Suprapubic skin (tissue), 4 donors: ENCODE measurements around the gene TMC3. TPM values are rescaled to one million over a fixed set of nuclear protein-coding genes. Genes with fewer than 3 reads are reported as not detected.
A peak's percentile ranks its signal among the peaks of the same experiment; 100 is the strongest.

Source experiments
- DNase-seq, 2 donors: peaks; one replicate each; pipeline ENCODE4 v3.0.0-alpha.2; 2019; ENCODE audit warnings: low spot score in 2 of 2
- H3K27ac ChIP-seq: fragments of 200-600 bp; sonication (generic); one replicate; pipeline ENCODE4 v1.5.1; 2019
- H3K27me3 ChIP-seq: fragments of 200-600 bp; sonication (generic); one replicate; pipeline ENCODE4 v1.5.1; 2019
- H3K36me3 ChIP-seq: fragments of 200-600 bp; sonication (generic); one replicate; pipeline ENCODE4 v1.5.1; 2019
- H3K4me1 ChIP-seq: fragments of 200-600 bp; sonication (generic); one replicate; pipeline ENCODE4 v1.5.1; 2019
- H3K4me3 ChIP-seq: fragments of 200-600 bp; sonication (generic); one replicate; pipeline ENCODE4 v1.5.1; 2019; ENCODE audit warnings: mild to moderate bottlenecking
- H3K9me3 ChIP-seq: fragments of 200-600 bp; sonication (generic); one replicate; pipeline ENCODE4 v1.5.1; 2019
- CTCF ChIP-seq, 2 donors: fragments of 200-600 bp in 1 of 2; fragments of 450-650 bp in 1 of 2; sonication (generic) in 1 of 2; IDR thresholded peaks; one replicate each; pipeline ENCODE4 v1.5.1; 2016 to 2019; ENCODE audit warnings: antibody characterized with exemption in 2 of 2, mild to moderate bottlenecking in 1 of 2, moderate library complexity in 1 of 2
- EP300 ChIP-seq: sonication (generic); formaldehyde crosslinking; IDR thresholded peaks from one replicate; pipeline ENCODE4 v1.6.1; 2017; ENCODE audit warnings: antibody characterized with exemption
- POLR2A ChIP-seq, 2 donors: fragments of 450-650 bp; IDR thresholded peaks; one replicate each; pipeline ENCODE4 v1.6.1; 2017; ENCODE audit warnings: antibody characterized with exemption in 2 of 2, mild to moderate bottlenecking in 2 of 2, moderate library complexity in 2 of 2
- POLR2AphosphoS5 ChIP-seq, 3 donors: sonication (generic); formaldehyde crosslinking; IDR thresholded peaks; one replicate each; pipeline ENCODE4 v1.6.1; 2017; ENCODE audit warnings: antibody characterized with exemption in 3 of 3
- WGBS: methylation state at CpG from one replicate; pipeline ENCODE4 v1.1.5; 2018; 5-methylcytosine and 5-hydroxymethylcytosine counted together
- total RNA-seq, 4 donors: library from RNA; depleted of rRNA; stranded (reverse); fragments of >200 nt; gene quantifications; one replicate each; pipeline ENCODE4 v1.1.0, GENCODE V29; 2016

The TMC3 gene
- total RNA-seq, 4 donors from 2014 or later, result 0.16 TPM; not detected in 3

- Histone ChIP-seq H3K27me3 (no peaks in the 10 kb centered on the region), H3K4me1 (peaks cover 47% of the 10 kb centered on the region), H3K36me3 (peaks cover 19% of the 10 kb centered on the region), H3K9me3 (no peaks in the 10 kb centered on the region), H3K27ac (peak overlapping the region; percentile 34), H3K4me3 (peak overlapping the region; percentile 28)
- peak in 1 of 2 donors; percentile 58 for DNase-seq
- peak in 1 of 3 donors; percentile 7 for TF ChIP-seq POLR2AphosphoS5 (IDR thresholded peaks at IDR 0.05)
- TF ChIP-seq EP300, result no peak
- peak in 1 of 2 donors; percentile 42 for TF ChIP-seq POLR2A (IDR thresholded peaks at IDR 0.05)
- WGBS, result 65% methylated on average over 11 of the region's 11 CpGs
Observed at GRCh38 chr15:81296673-81297072, 77.3 kb downstream of the TMC3 start.

- no peak for TF ChIP-seq CTCF (IDR thresholded peaks at IDR 0.05)
- TF ChIP-seq POLR2AphosphoS5 (IDR thresholded peaks at IDR 0.05), result no peak
- TF ChIP-seq EP300, result no peak
- H3K4me3 ChIP-seq, result no peak overlapping the region
- peaks cover 47% of the 10 kb centered on the region for H3K4me1 ChIP-seq
- peaks cover 14% of the 10 kb centered on the region for H3K36me3 ChIP-seq
- no peaks in the 10 kb centered on the region for H3K9me3 ChIP-seq
- 75% methylated on average over 2 of the region's 2 CpGs for WGBS
- no peaks in the 10 kb centered on the region for H3K27me3 ChIP-seq
- H3K27ac ChIP-seq, result peak overlapping the region; percentile 34
- DNase-seq, result peak in 1 of 2 donors; percentile 22
Observed at GRCh38 chr15:81296186-81296585, 77.8 kb downstream of the TMC3 start.

GRCh38 chr15:81295486-81296121 lies 78.4 kb downstream of the TMC3 start:
- 63% methylated on average over 5 of the region's 5 CpGs for WGBS
- Histone ChIP-seq H3K9me3 (no peaks in the 10 kb centered on the region), H3K4me3 (no peak overlapping the region), H3K36me3 (peaks cover 8% of the 10 kb centered on the region), H3K4me1 (peaks cover 47% of the 10 kb centered on the region), H3K27me3 (no peaks in the 10 kb centered on the region), H3K27ac (peak overlapping the region; percentile 34)
- no peak for DNase-seq
- no peak for TF ChIP-seq POLR2AphosphoS5 (IDR thresholded peaks at IDR 0.05)
- TF ChIP-seq CTCF (IDR thresholded peaks at IDR 0.05), result no peak
- TF ChIP-seq EP300, result no peak
- no peak for TF ChIP-seq POLR2A (IDR thresholded peaks at IDR 0.05)

DNA sequence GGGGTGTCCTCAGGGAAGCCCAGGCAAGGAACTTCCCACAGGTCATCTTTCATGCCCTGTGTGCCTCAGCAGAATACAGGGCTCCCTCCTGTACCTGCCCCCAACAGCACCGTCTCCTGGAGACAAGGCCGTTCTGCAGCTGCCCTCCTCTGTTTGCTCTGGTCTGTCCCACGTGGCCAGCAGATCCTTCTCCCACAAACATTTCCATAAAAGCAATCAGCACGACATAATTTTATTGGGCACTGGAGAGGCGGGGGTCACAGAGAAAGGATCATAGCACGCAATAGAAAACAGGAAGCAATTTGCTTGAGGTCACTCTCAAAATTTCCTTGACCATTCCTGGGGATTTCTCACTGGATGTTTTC lies 79.5 kb downstream of the TMC3 start:
- WGBS, result 55% methylated on average over 6 of the region's 6 CpGs
- H3K36me3 ChIP-seq, result peaks cover 7% of the 10 kb centered on the region
- no peaks in the 10 kb centered on the region for H3K27me3 ChIP-seq
- peaks cover 47% of the 10 kb centered on the region for H3K4me1 ChIP-seq
- TF ChIP-seq POLR2A (IDR thresholded peaks at IDR 0.05), result no peak
- TF ChIP-seq EP300, result no peak
- no peak for TF ChIP-seq POLR2AphosphoS5 (IDR thresholded peaks at IDR 0.05)
- TF ChIP-seq CTCF (IDR thresholded peaks at IDR 0.05), result no peak
- DNase-seq, result no peak
- H3K9me3 ChIP-seq, result no peaks in the 10 kb centered on the region
- H3K4me3 ChIP-seq, result no peak overlapping the region
- no peak overlapping the region for H3K27ac ChIP-seq

DNA sequence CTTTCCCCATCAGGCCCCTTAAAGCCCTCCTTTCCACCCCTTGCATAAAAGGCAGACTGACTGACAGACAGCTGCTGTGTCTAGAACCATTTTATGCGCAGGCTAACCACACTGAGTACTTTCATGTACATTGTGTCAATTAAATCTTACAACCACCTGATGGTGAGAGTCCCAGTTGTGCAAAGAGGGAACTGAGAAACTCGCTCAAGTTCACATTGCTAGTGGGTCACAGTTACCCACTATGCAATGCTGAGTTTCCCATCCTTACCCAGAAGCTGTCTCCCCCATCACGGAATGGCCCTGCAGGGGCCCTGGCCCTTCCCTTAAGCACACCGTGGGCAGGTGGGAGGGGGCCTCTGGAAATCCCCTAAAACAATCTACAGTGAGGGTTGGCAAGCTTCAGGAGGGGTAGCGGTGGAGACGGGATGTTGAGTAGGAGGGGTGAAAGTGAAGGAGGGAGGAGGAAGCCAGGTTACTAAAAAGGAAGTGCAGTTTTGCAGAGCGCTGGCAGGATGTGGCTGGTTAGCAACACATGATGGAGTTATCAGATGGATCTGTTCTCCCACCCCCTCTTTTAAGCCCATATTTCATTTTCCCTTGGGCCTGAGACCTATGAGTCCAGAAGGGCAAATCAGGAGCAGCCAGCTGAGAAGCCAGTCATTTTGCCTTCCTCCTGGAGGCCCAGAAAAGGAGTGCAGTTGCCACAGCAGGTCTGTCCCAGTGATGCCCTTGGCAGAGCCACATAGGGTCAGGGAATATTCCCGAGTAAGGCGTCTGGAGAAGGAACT lies 80.1 kb downstream of the TMC3 start:
- Histone ChIP-seq H3K4me1 (peaks cover 47% of the 10 kb centered on the region), H3K36me3 (peaks cover 7% of the 10 kb centered on the region), H3K4me3 (no peak overlapping the region), H3K27ac (no peak overlapping the region), H3K27me3 (no peaks in the 10 kb centered on the region), H3K9me3 (no peaks in the 10 kb centered on the region)
- 65% methylated on average over 9 of the region's 9 CpGs for WGBS
- no peak for TF ChIP-seq CTCF (IDR thresholded peaks at IDR 0.05)
- peak in 1 of 2 donors; percentile 25 for TF ChIP-seq POLR2A (IDR thresholded peaks at IDR 0.05)
- no peak for TF ChIP-seq EP300
- no peak for TF ChIP-seq POLR2AphosphoS5 (IDR thresholded peaks at IDR 0.05)
- DNase-seq, result no peak
